GM12891 (cell line): ENCODE results near the gene ERLIN1.

Experiments
- PAX5 ChIP-seq: IDR thresholded peaks from 2 replicates; pipeline ENCODE4 v1.6.1; 2011; ENCODE audit warnings: low read length, moderate library complexity, mild to moderate bottlenecking; ENCODE audit not compliant: insufficient read depth, severe bottlenecking
- POLR2A ChIP-seq: IDR thresholded peaks from 2 replicates; pipeline ENCODE4 v1.6.1; 2011; ENCODE audit warnings: low read depth, low read length, control low read depth
- POLR2AphosphoS5 ChIP-seq: IDR thresholded peaks from 2 replicates; pipeline ENCODE4 v1.6.1; 2011; ENCODE audit warnings: low read depth, low read length, control low read depth
- POU2F2 ChIP-seq: IDR thresholded peaks from 2 replicates; pipeline ENCODE4 v1.6.1; 2011; ENCODE audit warnings: low read depth, mild to moderate bottlenecking, control low read depth, low read length, moderate library complexity
- TAF1 ChIP-seq: IDR thresholded peaks from 2 replicates; pipeline ENCODE4 v1.6.1; 2011; ENCODE audit warnings: low read depth, low read length, control low read depth

GRCh38 chr10:100155936-100156335 lies 29.9 kb downstream of the ERLIN1 start:
- no peak for TF ChIP-seq POLR2A
- TF ChIP-seq TAF1: no peak
- TF ChIP-seq POLR2AphosphoS5: no peak
- no peak for TF ChIP-seq PAX5
- no peak for TF ChIP-seq POU2F2
